Adipocyte (in vitro differentiated cells): ENCODE measurements around the gene THSD7B.
A peak's percentile ranks its signal among the peaks of the same experiment; 100 is the strongest.
"Not testable (repeated sequence)": the region's sequence is repeated elsewhere in the genome, so short reads cannot be mapped to it uniquely, and the experiment has no call there.

ENCODE experiments used
- DNase-seq: peaks from one replicate; pipeline ENCODE4 v3.0.0-alpha.2; 2015; ENCODE audit warnings: low read depth
- H3K27me3 ChIP-seq: replicated peaks from 2 replicates; pipeline ENCODE4 v1.7.0; 2013; ENCODE audit warnings: mild to moderate bottlenecking, low read length, moderate library complexity; ENCODE audit not compliant: control insufficient read depth, insufficient read depth
- H3K36me3 ChIP-seq: 2 replicates; pipeline ENCODE4 v1.7.0; 2013; ENCODE audit warnings: low read length, mild to moderate bottlenecking, moderate library complexity; ENCODE audit not compliant: control insufficient read depth, insufficient read depth, severe bottlenecking
- H3K4me1 ChIP-seq: 2 replicates; pipeline ENCODE4 v1.7.0; 2013; ENCODE audit warnings: mild to moderate bottlenecking, low read length, moderate library complexity; ENCODE audit not compliant: control insufficient read depth, insufficient read depth
- H3K4me3 ChIP-seq: 2 replicates; pipeline ENCODE4 v1.7.0; 2013; ENCODE audit warnings: mild to moderate bottlenecking, low read length, moderate library complexity
- H3K9ac ChIP-seq: 2 replicates; pipeline ENCODE4 v1.7.0; 2013; ENCODE audit warnings: mild to moderate bottlenecking, low read length, moderate library complexity
- H3K9me3 ChIP-seq: 2 replicates; pipeline ENCODE4 v1.7.0; 2013; ENCODE audit warnings: mild to moderate bottlenecking, low read length, moderate library complexity; ENCODE audit not compliant: control insufficient read depth

The THSD7B gene, protein sequence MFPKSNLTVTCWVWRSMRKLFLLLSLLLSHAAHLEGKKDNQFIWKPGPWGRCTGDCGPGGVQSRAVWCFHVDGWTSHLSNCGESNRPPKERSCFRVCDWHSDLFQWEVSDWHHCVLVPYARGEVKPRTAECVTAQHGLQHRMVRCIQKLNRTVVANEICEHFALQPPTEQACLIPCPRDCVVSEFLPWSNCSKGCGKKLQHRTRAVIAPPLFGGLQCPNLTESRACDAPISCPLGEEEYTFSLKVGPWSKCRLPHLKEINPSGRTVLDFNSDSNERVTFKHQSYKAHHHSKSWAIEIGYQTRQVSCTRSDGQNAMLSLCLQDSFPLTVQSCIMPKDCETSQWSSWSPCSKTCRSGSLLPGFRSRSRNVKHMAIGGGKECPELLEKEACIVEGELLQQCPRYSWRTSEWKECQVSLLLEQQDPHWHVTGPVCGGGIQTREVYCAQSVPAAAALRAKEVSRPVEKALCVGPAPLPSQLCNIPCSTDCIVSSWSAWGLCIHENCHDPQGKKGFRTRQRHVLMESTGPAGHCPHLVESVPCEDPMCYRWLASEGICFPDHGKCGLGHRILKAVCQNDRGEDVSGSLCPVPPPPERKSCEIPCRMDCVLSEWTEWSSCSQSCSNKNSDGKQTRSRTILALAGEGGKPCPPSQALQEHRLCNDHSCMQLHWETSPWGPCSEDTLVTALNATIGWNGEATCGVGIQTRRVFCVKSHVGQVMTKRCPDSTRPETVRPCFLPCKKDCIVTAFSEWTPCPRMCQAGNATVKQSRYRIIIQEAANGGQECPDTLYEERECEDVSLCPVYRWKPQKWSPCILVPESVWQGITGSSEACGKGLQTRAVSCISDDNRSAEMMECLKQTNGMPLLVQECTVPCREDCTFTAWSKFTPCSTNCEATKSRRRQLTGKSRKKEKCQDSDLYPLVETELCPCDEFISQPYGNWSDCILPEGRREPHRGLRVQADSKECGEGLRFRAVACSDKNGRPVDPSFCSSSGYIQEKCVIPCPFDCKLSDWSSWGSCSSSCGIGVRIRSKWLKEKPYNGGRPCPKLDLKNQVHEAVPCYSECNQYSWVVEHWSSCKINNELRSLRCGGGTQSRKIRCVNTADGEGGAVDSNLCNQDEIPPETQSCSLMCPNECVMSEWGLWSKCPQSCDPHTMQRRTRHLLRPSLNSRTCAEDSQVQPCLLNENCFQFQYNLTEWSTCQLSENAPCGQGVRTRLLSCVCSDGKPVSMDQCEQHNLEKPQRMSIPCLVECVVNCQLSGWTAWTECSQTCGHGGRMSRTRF (N-terminal part only)

DNA sequence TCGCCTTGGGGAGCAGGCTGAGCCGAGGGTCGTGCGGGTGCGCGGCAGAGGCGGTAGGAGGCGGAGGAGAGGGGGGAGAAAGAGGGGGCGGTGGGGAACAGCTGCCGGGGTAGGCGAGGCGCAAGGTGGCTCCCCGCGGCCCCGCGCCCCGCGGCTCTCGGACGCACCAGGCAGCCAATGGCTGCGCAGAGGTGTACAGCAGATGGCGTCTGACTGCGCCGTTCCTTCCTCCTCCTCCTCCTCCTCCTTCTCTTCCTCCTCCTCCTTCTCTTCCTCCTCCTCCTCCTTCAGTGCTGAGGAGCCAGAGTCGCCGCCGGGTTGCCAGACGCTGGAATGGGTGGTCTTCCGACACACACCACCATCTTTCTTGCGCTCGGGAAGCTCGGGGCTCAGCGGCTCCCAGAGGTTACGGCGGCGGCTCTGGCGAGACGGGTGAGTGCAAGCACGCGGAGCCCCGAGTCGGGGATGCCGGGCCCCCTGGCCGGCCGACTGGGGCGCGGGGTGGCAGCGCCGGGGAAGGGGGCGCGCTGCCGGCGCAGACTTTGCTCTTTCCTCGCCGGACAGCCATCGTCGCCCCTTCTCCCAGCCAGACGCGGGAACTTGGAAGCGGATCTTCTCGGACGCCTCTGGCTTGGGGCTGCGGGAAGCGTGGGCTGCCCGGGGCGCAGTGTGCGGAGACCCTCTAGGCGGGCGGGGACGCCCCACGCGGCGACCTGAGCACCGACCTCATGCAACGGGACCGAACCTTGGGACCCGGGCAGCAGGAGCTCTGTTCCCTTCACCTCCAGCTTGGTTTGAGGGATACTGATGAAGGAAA lies at the start of gene THSD7B:
Gene THSD7B, plus strand, starts transcription at position 290 of the 817 bp plus-strand sequence. CDS start 116,634 bp downstream, outside the sequence.
- no peak within 1 kb of the TSS for H3K9ac ChIP-seq
- peaks cover 39% of the 10 kb centered on the region for H3K27me3 ChIP-seq
- no peaks in the 10 kb centered on the region for H3K9me3 ChIP-seq
- H3K4me1 ChIP-seq: peaks cover 3% of the 10 kb centered on the region
- peak within 1 kb of the TSS; percentile 70 for H3K4me3 ChIP-seq
- H3K36me3 ChIP-seq: no peaks in the 10 kb centered on the region
- no peak for DNase-seq

- no peaks in the 10 kb centered on the region for H3K4me1 ChIP-seq
- H3K4me3 ChIP-seq: no peak overlapping the region
- no peaks in the 10 kb centered on the region for H3K27me3 ChIP-seq
- no peak for DNase-seq
- H3K9ac ChIP-seq: no peak overlapping the region
- H3K36me3 ChIP-seq: no peaks in the 10 kb centered on the region
- no peaks in the 10 kb centered on the region for H3K9me3 ChIP-seq
These were observed 47.1 kb upstream of the THSD7B start for GRCh38 chr2:136718273-136718672.

- no peaks in the 10 kb centered on the region for H3K4me1 ChIP-seq
- H3K9ac ChIP-seq: no peak overlapping the region
- H3K4me3 ChIP-seq: no peak overlapping the region
- no peak for DNase-seq
- H3K9me3 ChIP-seq: no peaks in the 10 kb centered on the region
- H3K36me3 ChIP-seq: no peaks in the 10 kb centered on the region
- H3K27me3 ChIP-seq: no peaks in the 10 kb centered on the region
These were observed 37.2 kb upstream of the THSD7B start for GRCh38 chr2:136727973-136728699.

- no peaks in the 10 kb centered on the region for H3K27me3 ChIP-seq
- no peaks in the 10 kb centered on the region for H3K9me3 ChIP-seq
- no peaks in the 10 kb centered on the region for H3K4me1 ChIP-seq
- H3K9ac ChIP-seq: no peak overlapping the region
- H3K4me3 ChIP-seq: no peak overlapping the region
- H3K36me3 ChIP-seq: no peaks in the 10 kb centered on the region
- no peak for DNase-seq
These were observed 29.1 kb upstream of the THSD7B start for GRCh38 chr2:136736236-136736635.

GRCh38 chr2:136738044-136738443 lies 27.3 kb upstream of the THSD7B start:
- no peak for DNase-seq
- Histone ChIP-seq H3K9ac (no peak overlapping the region), H3K36me3 (no peaks in the 10 kb centered on the region), H3K4me1 (no peaks in the 10 kb centered on the region), H3K4me3 (no peak overlapping the region), H3K9me3 (no peaks in the 10 kb centered on the region), H3K27me3 (no peaks in the 10 kb centered on the region)

- Histone ChIP-seq H3K4me1 (no peaks in the 10 kb centered on the region), H3K4me3 (no peak overlapping the region), H3K9ac (no peak overlapping the region), H3K36me3 (no peaks in the 10 kb centered on the region), H3K27me3 (no peaks in the 10 kb centered on the region), H3K9me3 (no peaks in the 10 kb centered on the region)
- DNase-seq: no peak
These were observed 23.9 kb upstream of the THSD7B start for GRCh38 chr2:136741471-136741870.

DNA sequence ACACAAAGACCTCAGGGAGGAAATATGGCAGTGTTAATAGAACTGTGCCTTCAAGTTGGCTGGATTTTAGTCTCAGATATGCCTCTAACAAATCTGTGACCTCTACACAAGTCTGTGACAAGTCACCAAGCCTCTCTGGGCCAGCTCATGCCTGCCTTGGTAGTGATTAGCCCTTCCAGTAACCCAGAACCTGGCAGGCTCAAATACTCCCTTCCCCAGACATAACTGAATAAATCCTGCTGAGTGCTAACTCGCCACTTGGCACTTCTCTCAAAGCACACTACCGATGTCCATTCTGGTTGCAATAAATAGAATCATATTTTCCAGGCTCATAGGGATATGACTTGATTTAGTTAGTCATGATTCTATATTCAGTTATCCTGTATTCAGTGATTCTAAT lies 15.3 kb upstream of the THSD7B start:
- H3K9ac ChIP-seq: no peak overlapping the region
- DNase-seq: no peak
- no peaks in the 10 kb centered on the region for H3K27me3 ChIP-seq
- no peaks in the 10 kb centered on the region for H3K4me1 ChIP-seq
- H3K4me3 ChIP-seq: no peak overlapping the region
- H3K36me3 ChIP-seq: no peaks in the 10 kb centered on the region
- H3K9me3 ChIP-seq: no peaks in the 10 kb centered on the region

DNA sequence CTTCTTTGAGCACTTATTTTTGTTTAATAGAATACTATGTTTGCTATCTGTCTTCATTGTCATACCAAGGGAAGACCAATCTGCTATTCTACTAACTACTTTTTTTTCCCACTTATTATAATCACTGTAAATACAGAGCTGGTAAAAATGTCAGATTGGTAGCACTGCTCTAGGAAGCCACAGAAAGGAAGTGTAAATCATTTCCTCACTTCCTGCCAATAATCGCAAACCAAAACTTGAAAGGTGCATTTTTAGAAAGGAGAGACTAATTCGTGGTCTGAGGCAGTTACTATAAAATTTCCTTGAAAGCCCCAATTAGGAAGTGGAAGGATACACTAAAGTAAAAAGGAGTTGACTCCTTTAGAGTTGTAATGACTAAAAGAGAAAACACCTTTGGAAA lies 13.9 kb upstream of the THSD7B start:
- H3K4me1 ChIP-seq: no peaks in the 10 kb centered on the region
- no peak for DNase-seq
- no peaks in the 10 kb centered on the region for H3K9me3 ChIP-seq
- no peaks in the 10 kb centered on the region for H3K36me3 ChIP-seq
- H3K27me3 ChIP-seq: no peaks in the 10 kb centered on the region
- H3K4me3 ChIP-seq: no peak overlapping the region
- H3K9ac ChIP-seq: no peak overlapping the region

- not testable (repeated sequence) for H3K9me3 ChIP-seq, H3K4me1 ChIP-seq, H3K27me3 ChIP-seq, H3K36me3 ChIP-seq, DNase-seq, H3K4me3 ChIP-seq, H3K9ac ChIP-seq
These were observed 6.8 kb upstream of the THSD7B start for GRCh38 chr2:136758504-136758903.
